ENCODE measurements around the gene FNDC3B.

GRCh38 chr3:172179680-172180399, 140.5 kb downstream of the FNDC3B start:
- no peak for TF ChIP-seq CTCF (IDR thresholded peaks at IDR 0.05; ENCODE audit: low read length)
- no peak for TF ChIP-seq EZH2 (IDR thresholded peaks at IDR 0.05; ENCODE audit: borderline replicate concordance, low read length)

Measured in OCI-LY1 (cell line).